IPS DF 4.7 (cell line): ENCODE results near the gene YPEL2.

Source experiments
- DNase-seq: peaks from one replicate; pipeline ENCODE4 v3.0.0-alpha.2; 2013; ENCODE audit warnings: low spot score; ENCODE audit errors: extremely low read depth

YPEL2 gene

DNA sequence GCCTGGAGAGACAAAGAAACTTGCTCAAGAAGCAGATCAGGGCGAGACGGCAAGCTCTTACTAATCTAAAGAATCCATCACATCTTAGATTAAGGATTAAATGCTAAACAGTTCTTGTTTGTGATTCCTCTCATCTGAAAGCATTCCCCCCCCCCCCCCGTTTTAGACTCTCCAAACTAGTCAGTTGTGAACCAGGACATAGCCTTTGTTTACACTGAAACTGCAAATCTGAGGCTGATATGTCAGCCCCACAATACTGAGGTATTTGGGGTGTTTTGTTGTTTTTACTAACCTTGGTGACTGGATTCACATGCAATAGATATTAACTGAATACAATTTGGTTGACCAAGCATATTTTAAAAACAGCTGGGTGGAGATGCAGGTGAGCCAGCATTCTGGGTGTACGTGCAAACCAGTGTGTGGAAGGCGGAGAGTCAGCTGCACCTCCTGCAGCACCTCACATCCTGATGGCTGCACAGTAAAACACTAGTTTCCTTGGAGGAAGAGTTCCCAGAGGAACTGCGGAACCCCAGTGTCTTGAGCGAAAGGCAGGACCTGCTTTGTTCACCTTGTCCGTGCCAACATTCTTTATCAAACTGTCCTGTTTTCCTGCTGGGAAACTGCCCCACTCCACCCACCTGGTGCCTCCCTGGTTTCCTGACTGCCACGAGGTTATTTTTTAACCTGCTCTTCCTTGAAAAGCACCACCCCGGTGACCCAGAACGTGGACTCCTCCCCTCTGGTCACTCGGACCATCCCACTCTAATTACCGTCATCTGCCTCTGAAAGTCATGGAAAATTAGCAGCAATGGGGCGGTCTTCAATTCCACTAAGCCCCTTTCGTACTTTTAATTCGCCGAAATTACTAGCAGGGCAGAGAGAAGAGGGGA lies 1.2 kb upstream of the YPEL2 start:
- DNase-seq, result no peak

DNA sequence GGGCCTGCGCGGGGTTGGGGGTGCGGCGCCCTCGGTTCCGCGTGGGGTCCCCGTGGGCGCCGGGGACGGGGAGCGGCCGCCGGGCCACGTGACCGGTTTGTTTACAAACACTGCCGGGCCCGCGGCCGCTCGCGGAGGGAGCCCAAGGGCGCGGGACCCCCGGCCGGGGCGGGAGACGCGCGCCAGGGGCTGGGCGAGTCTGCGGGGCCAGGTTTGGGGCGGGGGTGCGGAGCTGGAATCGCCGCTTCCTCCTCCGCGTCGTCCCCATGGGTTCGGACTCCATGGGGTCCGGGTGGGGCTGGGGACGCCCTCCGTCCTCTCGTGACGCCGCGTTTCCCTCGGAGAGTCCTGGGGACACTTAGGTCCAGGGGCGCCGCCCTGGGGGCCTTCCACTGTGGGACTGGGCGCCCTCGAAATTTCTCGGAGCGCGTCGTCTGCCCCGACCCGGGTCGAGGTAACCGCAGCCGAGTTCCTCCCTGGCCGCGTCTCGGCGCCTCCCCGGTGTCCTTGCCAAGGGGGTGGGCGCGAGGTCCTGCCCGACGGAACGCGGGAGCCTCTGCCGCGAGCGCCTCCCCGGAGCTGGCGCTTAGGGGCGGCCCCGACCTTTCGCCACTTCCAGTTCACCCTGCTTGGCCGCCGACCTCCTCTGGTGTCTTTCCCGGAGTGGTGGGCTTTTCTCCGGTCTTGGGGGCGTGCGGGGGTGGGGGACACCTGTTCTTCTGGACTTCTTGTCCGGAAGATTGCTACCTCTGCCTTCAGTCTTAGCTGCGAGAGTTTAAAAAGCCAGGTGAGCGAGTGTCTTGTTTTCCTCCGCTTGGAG lies 684 bp downstream of the YPEL2 start:
- DNase-seq, result no peak

DNA sequence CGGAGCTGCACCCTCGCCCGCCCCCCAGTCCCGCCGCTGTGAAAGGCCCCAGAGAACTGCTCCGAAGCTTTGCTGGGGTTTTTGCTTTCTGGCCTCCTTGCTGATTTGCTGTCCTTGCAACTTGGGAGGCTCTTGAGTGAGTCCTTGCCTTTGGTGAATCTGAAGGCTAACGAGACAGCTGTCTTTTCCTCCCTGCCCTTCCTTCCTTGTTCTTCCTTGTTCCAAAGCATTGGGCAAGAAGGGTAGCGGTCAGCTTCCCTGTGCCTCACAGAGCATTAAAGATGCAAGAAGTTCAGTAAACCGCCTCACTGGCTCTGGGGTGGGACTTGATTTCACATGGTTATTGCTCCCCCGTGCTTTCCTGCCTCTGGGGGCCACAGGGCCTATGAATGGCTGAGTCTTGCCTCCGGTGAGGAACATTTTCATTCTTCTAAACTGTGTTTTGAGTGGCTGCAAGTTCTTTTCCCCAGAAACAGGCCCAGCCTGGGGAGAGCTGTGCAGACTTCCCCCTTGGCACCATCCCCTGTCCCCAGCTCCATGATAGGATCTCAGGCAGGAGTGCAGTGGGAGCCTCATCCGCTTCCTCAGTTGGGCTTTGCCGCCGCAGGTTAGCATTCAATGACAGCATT lies 1.4 kb downstream of the YPEL2 start:
- no peak for DNase-seq

DNA sequence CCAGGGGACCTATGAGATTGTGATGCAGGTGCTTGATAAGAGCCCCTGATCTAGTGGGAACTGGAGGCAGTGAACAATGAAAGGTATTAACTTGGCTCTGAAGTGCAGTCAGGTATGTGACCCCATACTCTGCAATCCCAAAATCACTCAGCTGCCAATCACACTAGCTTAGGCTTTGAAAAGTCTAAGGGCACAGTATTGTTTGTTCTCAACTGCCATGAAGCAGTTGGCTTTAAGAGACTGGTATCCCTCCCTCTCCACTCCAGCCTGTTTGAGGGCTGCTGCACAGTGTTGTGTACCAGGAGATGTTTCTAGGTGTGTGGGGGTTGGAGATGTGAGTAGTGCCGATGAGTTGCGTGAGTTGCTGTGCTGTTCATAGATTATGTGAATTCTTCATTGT lies 2.4 kb downstream of the YPEL2 start:
- no peak for DNase-seq

DNA sequence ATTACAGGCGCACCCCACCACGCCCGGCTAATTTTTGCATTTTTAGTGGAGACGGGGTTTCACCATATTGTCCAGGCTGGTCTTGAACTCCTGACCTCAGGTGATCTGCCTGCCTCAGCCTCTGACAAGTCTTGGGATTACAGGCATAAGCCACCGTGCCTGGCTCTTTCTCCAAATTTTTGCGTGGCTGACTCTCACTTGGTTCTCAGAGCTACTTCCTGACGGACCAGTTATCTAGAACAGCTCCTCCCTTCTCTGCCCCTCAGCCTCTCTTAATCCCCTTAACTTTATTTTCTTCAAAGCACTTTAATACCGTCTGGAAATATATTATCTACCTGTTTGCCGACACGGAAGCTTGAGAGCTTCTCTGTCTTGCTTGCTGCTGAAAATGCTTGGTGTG lies 4.2 kb downstream of the YPEL2 start:
- no peak for DNase-seq

DNA sequence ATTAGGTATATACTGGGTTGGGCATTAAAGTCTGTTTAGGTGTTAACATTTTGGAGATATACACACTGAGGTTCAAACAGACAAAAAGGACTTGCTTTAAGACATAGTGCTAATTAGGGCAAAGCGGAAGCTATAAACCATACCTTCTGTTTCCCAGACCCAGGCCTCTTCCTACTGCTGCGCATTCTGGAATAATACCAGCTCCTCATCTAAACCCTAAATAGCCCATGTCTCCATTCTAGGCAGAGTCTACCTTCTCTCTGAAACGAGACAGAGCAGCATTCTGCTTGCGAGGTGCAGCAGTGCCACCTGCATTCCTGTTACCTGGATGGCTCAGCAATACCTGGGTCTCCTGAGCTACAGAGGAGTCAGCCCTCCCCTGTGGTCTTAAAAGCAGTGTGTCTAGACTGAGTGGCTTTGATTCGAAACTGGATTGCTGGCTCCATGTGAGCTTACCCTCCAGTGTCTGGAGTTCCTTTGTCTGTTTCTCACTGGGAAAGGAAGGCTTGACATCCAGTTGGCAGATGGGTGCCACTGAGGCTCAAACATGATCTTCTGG lies 6.4 kb downstream of the YPEL2 start:
- DNase-seq, result no peak

DNA sequence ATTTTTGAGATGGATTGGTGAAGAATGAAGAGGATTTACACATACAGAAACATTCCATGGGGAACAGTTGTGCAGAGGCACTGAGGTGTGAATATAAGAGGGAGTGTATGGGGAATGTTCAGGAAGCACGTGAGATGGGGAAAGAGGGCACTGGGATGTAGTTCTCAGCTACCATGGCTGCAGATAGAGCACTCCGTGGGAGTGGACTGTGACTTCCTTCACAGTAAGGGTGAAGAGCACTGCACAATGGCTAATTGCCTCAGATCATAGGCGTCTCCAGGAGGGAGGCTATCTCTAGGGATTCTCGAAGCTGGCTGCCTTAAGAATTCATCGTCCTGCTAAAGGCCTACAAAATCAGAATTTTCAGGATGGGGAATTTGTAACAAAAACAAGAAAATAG lies 7.0 kb downstream of the YPEL2 start:
- no peak for DNase-seq

DNA sequence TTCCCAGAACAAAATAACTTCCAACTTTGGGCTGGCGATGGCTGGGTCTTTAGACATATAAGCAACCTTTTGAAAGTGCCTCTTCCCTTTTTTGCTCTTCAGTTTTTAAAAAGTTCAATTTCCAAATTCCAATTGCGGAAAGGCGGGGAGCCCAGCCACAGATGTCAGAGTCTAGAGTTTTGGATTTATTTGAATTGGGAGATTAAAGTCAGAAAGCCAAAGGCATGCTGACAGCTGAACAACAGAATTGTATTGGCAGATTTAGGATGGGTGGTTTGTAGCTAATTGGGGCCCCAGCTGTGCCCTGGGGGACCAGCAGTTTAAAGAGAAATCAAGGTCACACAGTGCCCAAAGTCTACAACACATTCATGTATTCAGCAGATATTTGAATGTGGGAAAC lies 10.5 kb downstream of the YPEL2 start:
- DNase-seq, result no peak

DNA sequence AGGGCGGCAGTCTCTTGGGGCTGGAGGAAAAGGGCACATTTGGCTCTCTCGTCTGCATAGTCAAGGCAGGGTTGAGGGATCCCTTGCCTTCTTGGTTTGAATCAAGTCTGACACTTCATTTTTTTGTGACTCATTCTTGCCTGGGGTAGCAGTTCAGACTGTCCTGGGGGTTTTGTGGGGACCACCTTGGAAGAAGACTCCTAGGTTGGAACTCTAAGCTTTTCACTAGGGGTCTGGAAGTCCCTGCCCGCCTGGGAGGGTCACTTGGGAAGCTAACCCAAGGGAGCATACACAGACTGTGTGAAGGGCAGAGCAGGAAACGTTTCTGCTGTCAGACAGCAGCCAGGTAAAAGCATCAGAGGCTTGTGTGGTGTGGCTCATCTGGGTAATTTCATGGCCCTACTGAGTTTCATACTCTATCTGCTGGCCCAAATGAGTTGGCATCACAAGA lies 11.3 kb downstream of the YPEL2 start:
- no peak for DNase-seq

DNA sequence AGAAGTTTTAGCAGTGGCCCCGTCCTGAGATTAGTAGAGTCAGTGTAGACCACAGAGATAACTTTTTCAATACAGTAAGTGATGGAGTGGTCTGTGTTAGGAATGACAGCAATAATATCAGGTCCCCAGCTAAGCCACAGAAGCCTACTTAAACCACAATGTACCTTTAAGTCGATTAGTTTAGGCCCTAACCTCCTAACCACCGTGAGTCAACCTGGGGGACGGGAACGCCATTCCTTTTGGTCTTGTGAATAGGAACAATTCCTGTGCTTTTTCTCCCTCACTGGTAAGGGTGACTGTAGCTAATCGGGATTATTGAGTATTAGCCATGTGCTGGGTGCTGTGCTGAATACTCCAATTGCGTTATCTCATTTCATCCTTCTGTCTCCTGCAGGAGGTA lies 14.0 kb downstream of the YPEL2 start:
- DNase-seq, result no peak

DNA sequence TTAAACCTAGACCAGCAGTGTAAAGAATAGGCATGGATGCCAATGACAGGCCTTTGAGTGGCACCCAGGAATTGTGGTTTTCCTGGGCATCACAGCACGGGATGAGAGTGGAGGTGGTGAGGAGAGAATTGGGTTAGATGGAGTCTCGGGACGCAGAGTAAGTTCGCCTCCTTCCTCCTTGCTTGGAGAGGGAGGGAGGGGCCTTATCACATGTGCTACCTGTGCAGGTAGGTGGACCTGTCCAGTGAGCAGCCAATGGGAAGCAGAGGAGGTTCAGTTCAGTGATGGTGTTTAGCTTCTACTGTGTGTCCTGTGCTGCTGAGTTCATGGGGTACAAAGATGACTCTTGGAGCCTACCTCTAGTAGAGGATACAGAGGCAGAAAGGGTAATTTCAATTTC lies 14.9 kb downstream of the YPEL2 start:
- no peak for DNase-seq

DNA sequence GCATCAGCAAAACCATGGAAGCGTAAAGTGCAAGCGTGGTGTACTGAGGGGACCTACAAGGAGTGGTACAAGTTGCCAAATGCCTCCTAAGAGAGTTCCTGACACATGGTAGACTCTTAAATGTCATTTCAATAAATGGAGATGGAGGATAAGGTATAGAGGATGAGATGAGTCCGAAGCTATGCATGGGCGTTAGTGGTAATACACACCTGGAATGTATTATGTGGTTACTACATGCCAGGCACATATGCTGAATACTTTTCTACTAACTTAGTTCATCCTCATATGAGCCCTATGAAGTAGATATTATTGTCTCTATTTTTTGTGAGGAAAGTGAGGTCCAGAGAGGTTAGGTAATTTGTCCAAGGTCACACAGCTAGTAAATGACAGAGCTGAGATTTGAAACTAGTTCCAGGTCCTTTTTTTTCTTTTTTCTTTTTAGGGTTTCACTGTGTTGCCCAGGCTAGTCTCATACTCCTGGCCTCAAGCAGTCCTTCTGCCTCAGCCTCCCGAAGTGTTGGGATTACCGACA lies 15.5 kb downstream of the YPEL2 start:
- DNase-seq, result no peak

DNA sequence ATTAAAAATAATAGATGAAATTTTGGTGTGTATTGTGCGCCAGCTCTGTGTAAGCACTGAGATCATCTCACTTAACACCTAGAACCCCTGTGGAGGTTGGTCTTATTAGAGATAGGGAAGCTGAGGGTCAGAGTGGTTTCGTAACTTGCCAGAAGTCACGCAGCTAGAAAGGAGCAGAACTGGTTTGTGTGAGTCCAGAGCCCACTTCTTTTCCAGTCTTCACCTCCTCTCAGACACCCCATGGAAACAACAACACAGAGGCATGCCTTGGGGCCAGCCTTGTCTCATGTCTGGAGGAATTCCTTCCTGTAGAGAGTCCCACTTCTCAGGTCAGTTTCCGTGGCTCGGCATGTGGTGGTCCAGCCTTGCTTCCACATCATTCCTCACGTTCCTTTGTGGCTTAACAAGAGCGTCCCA lies 16.5 kb downstream of the YPEL2 start:
- no peak for DNase-seq

DNA sequence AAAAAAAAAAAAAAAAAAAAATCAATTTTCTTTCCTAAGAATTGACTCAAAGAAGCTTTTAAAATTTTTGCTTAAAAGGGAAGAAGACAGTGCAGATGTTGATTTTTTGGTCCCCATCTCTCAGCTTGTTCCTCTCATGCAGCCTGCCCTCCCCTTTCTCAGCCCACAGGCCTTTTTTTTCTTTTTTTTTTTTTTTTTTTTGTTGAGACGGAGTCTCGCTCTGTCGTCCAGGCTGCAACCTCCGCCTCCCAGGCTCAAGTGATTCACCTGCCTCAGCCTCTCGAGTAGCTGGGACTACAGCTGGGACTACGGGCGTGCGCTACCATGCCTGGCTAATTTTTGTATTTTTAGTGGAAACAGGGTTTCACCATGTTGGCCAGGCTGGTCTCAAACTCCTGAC lies 17.7 kb downstream of the YPEL2 start:
- no peak for DNase-seq

DNA sequence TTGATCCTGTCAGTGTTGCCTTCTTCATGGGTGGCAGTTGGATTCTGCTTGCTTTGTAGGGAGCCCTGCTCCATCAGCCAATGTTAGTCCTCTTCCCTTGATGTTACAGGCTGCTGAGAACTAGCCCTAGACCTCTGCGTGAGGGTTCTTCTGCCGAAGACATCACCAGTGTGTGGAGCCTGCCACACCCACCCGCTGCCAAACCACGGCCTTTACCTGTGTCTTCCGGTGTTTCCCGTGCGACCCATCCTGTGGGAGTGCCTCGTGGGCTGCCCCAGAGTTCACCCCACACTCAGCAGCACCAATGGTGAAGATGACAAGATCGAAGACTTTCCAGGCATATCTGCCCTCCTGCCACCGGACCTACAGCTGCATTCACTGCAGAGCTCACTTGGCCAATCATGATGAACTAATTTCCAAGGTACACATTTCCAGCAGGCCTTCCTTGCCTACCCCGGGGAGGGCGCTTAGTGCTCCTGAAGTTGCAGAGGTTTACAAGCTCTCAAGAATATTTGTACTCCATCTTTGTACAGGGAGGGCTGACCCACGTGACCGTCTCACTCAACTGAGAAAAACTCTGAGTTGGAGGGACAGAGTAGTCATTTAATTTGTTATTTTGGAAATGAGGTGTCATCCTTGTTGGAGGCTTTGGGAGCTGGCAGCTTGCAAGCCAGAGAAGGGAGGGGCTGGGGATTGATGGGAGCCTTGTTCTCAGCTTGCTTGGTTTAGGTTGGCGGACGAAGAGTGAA lies 21.8 kb downstream of the YPEL2 start:
- no peak for DNase-seq

DNA sequence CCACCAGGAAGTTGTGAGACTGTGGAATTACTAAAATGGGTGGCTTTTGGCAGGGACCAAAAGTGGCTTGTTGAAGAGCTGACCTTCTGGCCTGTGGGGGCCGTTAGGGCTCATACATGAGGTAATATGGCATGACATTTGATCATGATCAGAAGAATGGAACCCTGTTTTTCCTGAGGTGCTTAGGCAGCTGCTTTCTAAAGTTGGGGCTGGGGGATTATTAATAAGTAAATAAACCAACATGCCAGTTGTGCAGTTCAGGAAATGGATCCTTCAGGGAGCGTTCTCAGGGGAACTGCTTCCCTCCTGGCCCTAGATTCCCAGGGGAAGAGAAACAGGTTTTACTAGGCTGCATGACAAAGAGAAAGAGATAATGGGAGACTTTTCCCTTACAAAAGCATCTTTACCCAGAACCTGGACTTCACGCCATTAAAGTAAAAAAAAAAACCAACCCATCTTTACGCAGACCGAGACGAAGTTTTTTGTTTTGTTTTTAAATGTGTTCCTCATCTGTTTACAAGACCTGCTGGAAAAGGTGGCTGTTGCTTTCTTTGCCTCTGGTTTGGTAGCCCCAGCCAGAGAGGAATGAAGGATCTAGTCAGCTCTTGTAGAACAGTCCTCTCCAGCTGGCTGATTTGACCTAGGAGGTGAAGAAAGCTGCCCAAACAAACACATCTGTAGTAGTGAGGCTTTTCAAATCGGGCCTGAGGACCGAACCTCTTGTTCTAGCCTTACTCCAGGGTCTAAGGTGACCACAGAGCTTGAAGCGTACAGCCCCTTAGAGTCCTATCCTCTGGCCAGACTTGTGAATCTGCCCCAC lies 22.7 kb downstream of the YPEL2 start:
- no peak for DNase-seq

DNA sequence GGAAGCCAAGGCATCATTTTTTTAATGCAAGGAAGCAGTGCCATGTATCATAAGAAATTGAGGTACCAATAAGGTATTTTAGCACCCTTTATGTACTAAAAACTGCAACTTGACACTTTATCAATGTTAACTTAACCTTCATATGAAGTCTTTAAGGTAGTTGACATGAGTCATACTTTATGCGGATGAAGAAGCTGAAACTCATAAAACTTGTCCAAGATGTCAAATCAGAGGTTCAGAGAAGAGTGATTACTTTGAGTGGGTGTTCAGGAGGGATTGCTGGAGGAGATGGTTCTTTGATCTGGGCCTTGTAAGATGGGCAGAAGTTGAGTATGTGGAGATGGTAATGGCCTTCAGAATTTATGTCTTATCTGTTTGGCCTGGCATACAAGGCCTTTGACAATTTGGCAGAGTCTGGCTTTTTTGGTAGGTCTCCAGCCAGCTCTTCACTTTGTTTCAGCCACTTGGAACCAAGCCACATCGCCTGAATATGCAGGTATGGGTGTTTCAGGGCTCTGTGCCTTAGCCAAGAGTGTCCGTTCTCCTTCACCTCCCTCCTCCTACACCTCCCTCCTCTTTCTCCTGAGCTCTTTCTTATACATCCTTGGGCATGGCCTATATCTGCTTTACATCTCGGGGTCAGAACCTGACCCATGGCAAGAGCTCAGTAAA lies 23.7 kb downstream of the YPEL2 start:
- no peak for DNase-seq

DNA sequence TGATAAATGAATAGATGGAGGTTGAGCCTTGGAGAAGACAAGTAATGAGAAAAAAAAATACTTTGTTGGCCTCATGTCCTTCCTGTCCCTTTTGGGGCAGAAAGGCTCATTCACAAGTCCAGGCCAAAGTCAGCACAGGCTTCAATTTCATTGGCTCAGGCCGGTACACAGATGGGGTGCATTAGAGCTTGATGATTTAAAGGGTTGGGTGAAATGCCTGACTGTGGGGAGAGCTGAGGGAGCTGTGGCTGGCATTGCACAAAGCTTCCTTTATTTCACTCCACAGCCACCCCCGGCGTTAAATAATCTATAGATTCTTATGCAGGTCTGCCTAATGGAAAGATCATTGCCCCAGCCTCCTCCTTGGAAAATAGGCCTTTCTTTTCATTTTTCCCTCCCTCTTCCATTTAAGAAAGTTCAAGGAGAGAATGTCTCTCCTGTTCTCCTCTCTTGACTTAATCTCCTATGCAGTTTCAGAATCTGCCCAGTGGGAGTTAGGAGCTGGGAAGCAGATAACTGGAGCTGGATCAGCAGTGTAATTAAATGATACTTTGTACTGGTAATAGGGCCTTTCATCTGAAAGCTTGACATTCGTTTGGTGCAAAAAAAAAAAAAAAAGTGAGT lies 24.4 kb downstream of the YPEL2 start:
- no peak for DNase-seq
